Calu3 (cell line): ENCODE data around the gene MAGI3. TPM values are rescaled to one million over a fixed set of nuclear protein-coding genes. Genes with fewer than 3 reads are reported as not detected.
"Not testable (repeated sequence)": the region's sequence is repeated elsewhere in the genome, so short reads cannot be mapped to it uniquely, and the experiment has no call there.

Source experiments
- BruUV-seq: library from RNA; stranded (reverse); fragments of 400-500 nt; replicated peaks from 2 replicates; lab custom pipeline; 2021; lab: Mats Ljungman, UMichigan
- CTCF ChIA-PET: fragments of 300-600 bp; sonication (Branson Sonifier 250); formaldehyde crosslinking; loops from one replicate; lab custom pipeline; 2022; ENCODE audit warnings: antibody characterized with exemption; lab: Charles Lee
- DNase-seq: peaks from one replicate; pipeline ENCODE4 v3.0.0; 2022
- H3K27ac Mint-ChIP-seq: one replicate; pipeline ENCODE4 v1.8.0; 2022; ENCODE audit warnings: mixed read lengths; ENCODE audit not compliant: unreplicated experiment
- H3K27me3 Mint-ChIP-seq: one replicate; pipeline ENCODE4 v1.8.0; 2022; ENCODE audit warnings: mixed read lengths; ENCODE audit not compliant: unreplicated experiment
- H3K36me3 Mint-ChIP-seq: one replicate; pipeline ENCODE4 v1.8.0; 2022; ENCODE audit warnings: mild to moderate bottlenecking, moderate library complexity, mixed read lengths; ENCODE audit not compliant: insufficient read depth, unreplicated experiment
- H3K4me1 Mint-ChIP-seq: one replicate; pipeline ENCODE4 v1.8.0; 2022; ENCODE audit warnings: mild to moderate bottlenecking, low read depth, mixed read lengths; ENCODE audit not compliant: unreplicated experiment
- H3K4me3 Mint-ChIP-seq: one replicate; pipeline ENCODE4 v1.8.0; 2022; ENCODE audit warnings: mild to moderate bottlenecking, low read depth, moderate library complexity, mixed read lengths; ENCODE audit not compliant: unreplicated experiment
- H3K9me3 Mint-ChIP-seq: one replicate; pipeline ENCODE4 v1.8.0; 2022; ENCODE audit warnings: low read depth, mixed read lengths; ENCODE audit not compliant: unreplicated experiment
- CTCF ChIP-seq: fragments of 200-600 bp; IDR thresholded peaks from one replicate; pipeline ENCODE4 v1.8.0; 2022; ENCODE audit warnings: antibody characterized with exemption; ENCODE audit not compliant: unreplicated experiment
- intact Hi-C: fragments of 100-400 bp; cut with micrococcal nuclease; formaldehyde crosslinking; loops from one replicate; pipeline ENCODE4 v1.10.0; 2022; ENCODE audit not compliant: unreplicated experiment
- total RNA-seq: library from RNA; stranded (reverse); gene quantifications from 2 replicates; pipeline ENCODE4 v1.2.3, GENCODE V29; 2022

MAGI3 gene
- total RNA-seq, 1 experiment from 2014 or later, result 14.2 TPM

GRCh38 chr1:113405573-113405972, 15.3 kb downstream of the MAGI3 start:
- no peak for DNase-seq
- no TSS peak for BruUV-seq
- H3K4me3 Mint-ChIP-seq, result no peak overlapping the region
- no peaks in the 10 kb centered on the region for H3K27me3 Mint-ChIP-seq
- no peak overlapping the region for H3K27ac Mint-ChIP-seq
- CTCF ChIA-PET, result no interaction called here
- no peaks in the 10 kb centered on the region for H3K9me3 Mint-ChIP-seq
- H3K36me3 Mint-ChIP-seq, result no peaks in the 10 kb centered on the region
- peaks cover 20% of the 10 kb centered on the region for H3K4me1 Mint-ChIP-seq
- intact Hi-C loops, result no loop called here
- no peak for TF ChIP-seq CTCF

- H3K27me3 Mint-ChIP-seq, H3K36me3 Mint-ChIP-seq, H3K4me3 Mint-ChIP-seq, DNase-seq, H3K9me3 Mint-ChIP-seq, intact Hi-C loops, CTCF ChIA-PET, H3K27ac Mint-ChIP-seq, BruUV-seq: not testable (repeated sequence)
- peaks cover 20% of the 10 kb centered on the region for H3K4me1 Mint-ChIP-seq
Measured at GRCh38 chr1:113406149-113406548, 15.8 kb downstream of the MAGI3 start.

- no peaks in the 10 kb centered on the region for H3K27me3 Mint-ChIP-seq
- no peak overlapping the region for H3K27ac Mint-ChIP-seq
- DNase-seq, result no peak
- BruUV-seq, result no TSS peak
- TF ChIP-seq CTCF, result no peak
- no peak overlapping the region for H3K4me3 Mint-ChIP-seq
- intact Hi-C loops, result no loop called here
- no peaks in the 10 kb centered on the region for H3K36me3 Mint-ChIP-seq
- H3K4me1 Mint-ChIP-seq, result peaks cover 20% of the 10 kb centered on the region
- CTCF ChIA-PET, result no interaction called here
- H3K9me3 Mint-ChIP-seq, result no peaks in the 10 kb centered on the region
Measured at GRCh38 chr1:113409363-113409762, 19.0 kb downstream of the MAGI3 start.

- H3K27me3 Mint-ChIP-seq, intact Hi-C loops: not testable (repeated sequence)
Measured at GRCh38 chr1:113412020-113412419, 21.7 kb downstream of the MAGI3 start.

GRCh38 chr1:113415310-113416070, 25.2 kb downstream of the MAGI3 start:
- Mint-ChIP-seq H3K4me3 (no peak overlapping the region), H3K4me1 (no peaks in the 10 kb centered on the region), H3K27ac (no peak overlapping the region), H3K36me3 (no peaks in the 10 kb centered on the region), H3K27me3 (no peaks in the 10 kb centered on the region), H3K9me3 (peaks cover 2% of the 10 kb centered on the region)
- DNase-seq, result no peak
- CTCF ChIA-PET, result no interaction called here
- BruUV-seq, result no TSS peak
- no peak for TF ChIP-seq CTCF
- intact Hi-C loops, result no loop called here

More at GRCh38 chr1:113412020-113412419, 21.7 kb downstream of the MAGI3 start:
- H3K4me3 Mint-ChIP-seq, CTCF ChIA-PET, H3K36me3 Mint-ChIP-seq, H3K27ac Mint-ChIP-seq, H3K9me3 Mint-ChIP-seq, BruUV-seq, DNase-seq: not testable (repeated sequence)
- H3K4me1 Mint-ChIP-seq, result peaks cover 14% of the 10 kb centered on the region

GRCh38 chr1:113416071-113416470, 25.8 kb downstream of the MAGI3 start:
- H3K9me3 Mint-ChIP-seq, H3K4me3 Mint-ChIP-seq, H3K27me3 Mint-ChIP-seq, H3K27ac Mint-ChIP-seq, BruUV-seq, H3K4me1 Mint-ChIP-seq, intact Hi-C loops, H3K36me3 Mint-ChIP-seq, DNase-seq: not testable (repeated sequence)
- CTCF ChIA-PET, result interaction anchor here (1.5 kb wide), 1 partner anchor 18 kb away, joined by 3 read pairs; no protein-coding TSS in a partner anchor
